HG02870 (cell line): Measurements from ENCODE around the gene TTYH2.

Experiments
- ATAC-seq: cut with Tn5 transposase; IDR thresholded peaks from one replicate; pipeline ENCODE4 v1.9.1; 2021; ENCODE audit warnings: mild to moderate bottlenecking, moderate library complexity; ENCODE audit not compliant: unreplicated experiment

TTYH2 gene

DNA sequence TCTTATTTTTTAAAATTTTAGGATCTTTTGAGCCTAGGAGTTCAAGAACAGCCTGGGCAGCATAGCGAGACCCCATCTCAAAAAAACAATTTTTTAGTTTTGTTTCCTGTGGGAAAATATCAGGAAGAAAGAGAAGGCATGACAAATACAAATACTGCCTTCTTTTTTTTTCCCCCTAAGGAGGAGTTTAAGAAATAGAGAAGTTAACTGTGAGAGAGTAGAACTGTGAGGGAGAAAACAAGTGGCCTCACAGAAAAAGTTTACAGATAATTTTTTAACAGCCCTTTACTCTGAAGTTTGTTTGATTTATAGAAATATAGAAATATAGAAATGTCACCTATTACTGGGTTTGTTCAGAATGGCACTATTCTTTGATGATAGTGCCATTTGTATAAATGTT, 21.1 kb downstream of the TTYH2 start:
- no peak for ATAC-seq

DNA sequence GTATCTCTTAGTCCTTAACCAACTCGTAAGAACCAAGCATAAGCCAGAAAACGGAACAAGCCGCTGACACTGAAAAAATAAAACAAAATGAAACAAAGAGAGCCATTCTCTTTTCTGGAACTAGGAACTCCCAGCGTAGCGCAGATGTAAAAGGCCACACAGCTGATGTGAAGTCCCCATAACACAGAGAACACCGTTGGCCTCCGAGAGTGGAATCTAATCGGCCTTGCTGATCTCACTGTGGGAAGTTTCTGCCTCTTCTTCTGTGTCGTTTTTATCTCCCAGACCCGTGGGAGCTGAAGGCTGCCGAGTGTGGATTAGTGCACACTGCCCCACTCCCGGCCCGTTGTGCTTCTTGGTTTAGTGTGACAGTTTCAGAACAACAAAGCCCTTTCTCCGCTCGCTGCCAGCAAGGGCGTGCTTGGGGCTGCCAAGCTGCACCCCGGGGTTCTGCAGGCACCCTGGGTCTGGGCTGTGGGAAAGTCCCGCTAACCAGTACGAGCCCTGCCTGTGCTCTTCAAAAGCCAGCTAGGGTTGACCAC, 21.7 kb downstream of the TTYH2 start:
- no peak for ATAC-seq

DNA sequence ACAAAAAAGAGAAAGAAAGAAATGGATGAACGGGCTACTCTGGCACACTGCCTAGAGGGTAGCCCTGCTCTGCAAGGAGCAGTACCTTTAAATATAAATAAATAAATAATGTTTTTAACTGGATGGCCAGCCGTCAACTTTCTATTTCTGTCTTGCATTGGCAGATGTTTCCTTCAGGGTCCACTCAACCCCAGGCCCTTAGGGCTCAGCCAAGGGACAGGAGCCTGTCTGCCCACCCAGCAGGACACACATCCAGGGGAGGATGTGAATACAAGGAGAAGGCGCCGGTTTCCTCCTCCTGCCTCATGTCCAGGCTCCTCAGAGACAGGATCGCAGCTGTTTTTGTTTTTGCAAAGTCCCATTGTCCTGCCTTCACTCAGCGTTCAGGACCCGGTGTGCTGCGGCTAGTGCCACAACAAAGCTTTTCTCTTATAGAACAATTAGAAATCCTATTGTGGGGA, 22.6 kb downstream of the TTYH2 start:
- no peak for ATAC-seq

DNA sequence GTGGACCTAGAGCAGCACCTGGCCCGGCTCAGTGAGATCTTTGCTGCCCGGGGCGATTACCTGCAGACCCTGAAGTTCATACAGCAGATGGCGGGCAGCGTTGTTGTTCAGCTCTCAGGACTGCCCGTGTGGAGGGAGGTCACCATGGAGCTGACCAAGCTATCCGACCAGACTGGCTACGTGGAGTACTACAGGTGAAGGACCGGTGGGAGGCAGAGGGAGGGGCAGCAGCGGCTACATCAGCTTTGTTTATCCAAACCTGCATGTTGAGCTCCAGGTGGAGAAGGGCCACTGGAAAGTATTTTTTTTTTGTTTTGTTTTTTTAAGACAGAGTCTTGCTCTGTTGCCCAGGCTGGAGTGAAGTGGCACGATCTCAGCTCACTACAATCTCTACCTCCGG, 23.9 kb downstream of the TTYH2 start:
- ATAC-seq, result no peak

DNA sequence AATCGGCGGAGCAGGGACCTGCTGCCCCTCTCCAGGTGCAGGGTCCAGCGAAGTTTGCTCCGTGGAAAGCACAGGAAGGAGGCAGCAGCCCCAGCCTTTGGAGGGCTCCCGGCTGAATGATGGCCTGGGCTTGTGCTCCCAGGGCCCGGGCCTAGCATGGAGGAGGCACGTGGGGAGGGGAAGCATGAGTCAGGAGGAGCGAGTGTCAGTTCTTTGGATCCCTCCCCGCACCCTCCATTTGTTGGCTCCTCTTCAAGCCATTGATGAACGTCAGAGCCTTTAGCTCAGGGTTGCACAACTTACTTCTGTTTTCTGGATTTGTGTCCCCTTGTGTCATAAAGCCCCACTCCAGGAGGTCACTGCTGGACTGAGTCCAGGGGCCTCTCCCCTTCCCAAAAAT, 25.8 kb downstream of the TTYH2 start:
- ATAC-seq, result no peak

DNA sequence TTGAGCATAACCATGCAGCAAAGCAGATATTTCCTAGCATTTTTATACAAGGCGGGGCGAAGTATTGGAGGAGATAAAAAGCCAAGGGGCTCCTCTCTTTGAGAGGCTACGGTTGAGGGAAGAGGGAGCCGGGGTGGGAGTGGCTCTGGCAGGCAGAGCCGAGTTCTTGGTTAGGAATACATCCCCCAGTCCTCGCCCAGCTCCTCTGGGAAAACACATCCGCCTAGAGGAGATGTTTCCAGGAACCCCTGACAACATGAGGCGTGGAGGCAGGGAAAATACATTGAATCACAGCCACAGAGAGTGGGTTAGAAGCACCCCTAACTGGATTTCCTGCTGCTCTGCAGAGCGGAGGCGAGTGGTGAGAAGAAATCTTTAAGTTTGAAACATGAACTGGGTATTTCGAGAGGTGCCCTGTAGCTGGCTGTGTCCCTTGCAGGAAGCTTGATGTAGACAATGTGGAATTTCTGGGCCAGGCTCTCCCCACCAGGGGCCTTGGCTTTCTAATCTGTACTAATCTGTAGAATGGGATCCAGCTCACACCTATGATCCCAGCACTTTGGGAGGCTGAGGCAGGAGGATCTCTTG, 27.3 kb downstream of the TTYH2 start:
- no peak for ATAC-seq

DNA sequence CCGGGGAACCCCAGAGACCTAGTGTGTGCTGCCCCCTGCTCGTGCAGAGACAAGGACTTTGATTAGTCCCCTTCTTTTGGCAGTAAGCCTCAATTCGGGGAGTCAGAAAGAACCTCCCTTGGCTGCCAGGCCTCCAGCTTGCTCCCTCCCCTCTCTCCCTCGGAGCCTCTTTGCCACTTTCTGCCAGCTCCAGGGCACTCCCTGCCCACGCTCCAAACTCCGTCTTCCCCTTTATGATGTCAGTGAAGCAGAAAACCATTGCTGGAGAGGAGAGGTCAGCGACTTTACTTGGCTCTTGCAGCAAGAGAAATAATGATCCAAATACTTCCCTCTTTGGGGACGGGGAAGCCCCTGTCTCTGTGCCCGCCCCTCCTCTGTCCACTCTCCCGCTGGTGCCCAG, 28.1 kb downstream of the TTYH2 start:
- no peak for ATAC-seq

DNA sequence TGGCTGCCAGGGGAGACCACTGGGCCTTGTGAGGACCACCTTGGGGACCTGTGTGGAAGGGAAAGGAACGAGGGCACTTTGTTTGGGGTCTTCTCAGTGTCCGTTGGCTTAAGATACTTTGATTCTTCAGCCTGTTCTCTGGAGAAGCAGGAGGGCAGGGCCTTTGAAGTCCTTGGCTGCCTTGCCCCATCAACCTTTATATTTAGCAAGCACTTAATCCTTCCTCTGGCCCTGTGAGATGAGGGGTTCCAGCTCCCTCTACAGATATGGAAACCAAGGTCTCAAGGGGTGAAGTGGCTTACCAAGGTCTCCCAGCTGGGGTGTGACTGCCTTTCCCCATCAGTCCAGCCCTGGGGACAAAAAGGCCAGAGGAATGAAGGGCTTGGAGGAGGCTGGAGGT, 28.5 kb downstream of the TTYH2 start:
- ATAC-seq, result no peak

DNA sequence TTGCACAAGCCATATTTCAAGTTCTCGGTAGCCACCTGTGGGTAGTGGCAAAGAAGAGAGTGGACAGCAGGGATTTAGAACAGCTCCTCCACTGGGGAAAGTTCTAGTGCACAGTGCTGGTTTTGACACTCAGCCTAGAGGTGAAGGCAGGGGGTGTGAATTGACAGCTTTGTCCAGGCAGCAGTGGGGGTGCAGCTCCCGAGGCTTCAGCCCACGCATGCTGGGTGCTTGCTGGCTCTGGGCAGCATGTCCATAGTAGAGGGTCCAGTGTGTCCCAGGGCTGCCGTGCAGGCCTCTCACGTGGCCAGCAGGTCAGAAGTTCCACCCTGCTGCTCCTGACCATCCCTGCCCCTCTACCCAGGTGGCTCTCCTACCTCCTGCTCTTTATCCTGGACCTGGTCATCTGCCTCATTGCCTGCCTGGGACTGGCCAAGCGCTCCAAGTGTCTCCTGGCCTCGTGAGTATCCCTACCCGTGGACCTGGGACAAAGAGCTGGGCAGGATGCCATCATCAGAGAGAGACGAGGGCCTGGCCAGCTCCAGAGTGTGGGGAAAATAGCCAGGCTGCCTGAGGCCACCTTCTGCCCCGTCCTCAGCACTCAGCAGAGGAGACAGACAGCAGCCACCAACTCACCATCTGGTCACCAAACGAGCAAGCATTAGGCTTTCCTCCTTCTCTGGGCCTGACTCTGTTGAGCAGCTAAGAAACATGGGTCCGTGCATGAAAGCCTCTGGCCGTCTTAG, 29.8 kb downstream of the TTYH2 start:
- ATAC-seq, result no peak

DNA sequence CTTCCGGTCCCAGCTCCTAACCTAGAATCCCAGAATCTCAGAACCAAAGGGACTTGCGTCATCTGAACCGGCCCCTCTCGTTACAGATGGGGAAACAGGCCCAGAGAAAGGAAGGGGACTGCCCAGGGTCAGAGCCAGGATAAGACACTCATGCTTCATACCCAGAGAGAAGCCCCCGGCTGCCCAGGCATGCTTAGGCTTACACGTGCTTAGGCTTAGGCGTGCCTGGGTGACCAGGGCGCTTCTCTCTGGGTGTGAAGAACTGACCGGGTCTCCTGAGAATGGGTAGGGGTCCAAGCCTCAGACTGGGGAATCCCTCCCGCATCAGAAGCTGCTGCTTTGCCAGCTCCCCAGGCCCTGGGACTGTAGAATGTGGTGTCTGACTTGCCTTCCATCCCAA, 30.8 kb downstream of the TTYH2 start:
- ATAC-seq, result no peak

DNA sequence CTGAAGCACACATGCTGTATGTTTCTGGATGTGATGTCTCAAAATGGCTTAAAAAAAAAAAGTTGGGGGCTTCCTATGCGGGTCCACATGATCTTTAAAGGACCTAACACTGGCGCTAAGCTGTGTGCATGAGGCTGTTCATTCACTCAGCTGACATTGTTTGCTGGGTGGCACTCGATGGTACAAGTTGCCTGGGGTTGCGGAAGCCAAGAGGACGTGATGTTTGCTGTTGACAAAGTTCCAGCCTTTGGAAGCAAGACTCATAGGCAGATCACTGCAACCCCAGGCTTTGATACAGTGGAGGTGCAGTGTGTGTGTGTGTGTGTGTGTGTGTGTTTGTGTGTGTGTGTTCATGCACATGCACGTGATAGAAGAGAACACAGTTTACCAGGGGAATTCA, 31.2 kb downstream of the TTYH2 start:
- no peak for ATAC-seq

DNA sequence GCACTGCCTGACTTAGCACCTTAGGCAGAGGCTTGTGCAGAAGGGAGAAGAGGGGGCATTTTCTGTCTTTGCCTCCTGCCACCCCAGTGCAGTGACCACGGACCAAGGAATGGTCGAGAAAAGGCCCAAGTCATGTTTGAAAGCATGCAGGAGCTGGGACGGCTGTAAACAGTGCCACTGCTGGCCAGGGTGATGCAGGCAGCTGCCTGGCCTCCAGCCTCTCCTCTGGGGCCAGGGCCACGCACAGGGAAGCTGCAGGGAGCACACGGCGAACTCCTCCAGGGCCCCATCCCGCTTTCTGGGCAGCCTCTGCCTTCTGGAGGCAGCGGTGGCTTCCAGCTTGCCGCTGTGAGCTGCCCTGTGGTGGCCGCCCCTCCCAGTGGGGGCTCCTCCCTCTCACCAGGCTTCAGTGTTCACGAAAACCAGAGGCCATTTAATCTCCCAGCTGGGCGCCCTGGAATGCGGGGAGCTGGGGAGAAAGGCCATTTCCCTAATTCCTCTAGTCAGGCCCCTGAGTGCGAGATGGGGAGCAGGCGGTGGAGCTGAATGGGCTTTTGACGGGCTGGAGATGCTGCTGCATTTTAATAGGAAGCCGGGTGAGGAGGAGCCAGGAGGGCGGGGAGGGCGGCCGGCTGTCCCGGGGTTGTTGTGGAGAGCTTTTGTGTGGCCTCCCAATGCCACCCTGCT, 31.9 kb downstream of the TTYH2 start:
- ATAC-seq, result no peak

DNA sequence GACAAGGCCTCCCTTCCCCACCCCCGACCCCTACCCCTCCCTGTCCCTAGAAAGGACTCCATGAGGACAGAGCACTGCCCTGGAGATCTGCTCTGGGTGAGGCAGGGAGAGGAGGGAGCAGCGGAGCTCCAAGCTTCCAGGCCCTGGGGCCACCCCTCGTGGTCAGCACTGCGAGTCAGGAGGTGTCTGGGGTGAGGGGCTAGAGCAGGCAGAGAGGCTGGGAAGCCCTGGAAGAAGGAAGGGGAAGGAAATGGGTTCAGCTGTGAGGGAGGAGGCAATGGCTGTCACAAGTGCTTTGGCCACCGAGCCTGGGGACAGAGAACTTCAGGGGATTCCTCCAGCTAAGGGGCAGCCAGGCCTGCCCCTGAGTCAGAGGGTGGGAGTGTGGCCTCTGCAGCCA, 32.5 kb downstream of the TTYH2 start:
- ATAC-seq, result no peak

DNA sequence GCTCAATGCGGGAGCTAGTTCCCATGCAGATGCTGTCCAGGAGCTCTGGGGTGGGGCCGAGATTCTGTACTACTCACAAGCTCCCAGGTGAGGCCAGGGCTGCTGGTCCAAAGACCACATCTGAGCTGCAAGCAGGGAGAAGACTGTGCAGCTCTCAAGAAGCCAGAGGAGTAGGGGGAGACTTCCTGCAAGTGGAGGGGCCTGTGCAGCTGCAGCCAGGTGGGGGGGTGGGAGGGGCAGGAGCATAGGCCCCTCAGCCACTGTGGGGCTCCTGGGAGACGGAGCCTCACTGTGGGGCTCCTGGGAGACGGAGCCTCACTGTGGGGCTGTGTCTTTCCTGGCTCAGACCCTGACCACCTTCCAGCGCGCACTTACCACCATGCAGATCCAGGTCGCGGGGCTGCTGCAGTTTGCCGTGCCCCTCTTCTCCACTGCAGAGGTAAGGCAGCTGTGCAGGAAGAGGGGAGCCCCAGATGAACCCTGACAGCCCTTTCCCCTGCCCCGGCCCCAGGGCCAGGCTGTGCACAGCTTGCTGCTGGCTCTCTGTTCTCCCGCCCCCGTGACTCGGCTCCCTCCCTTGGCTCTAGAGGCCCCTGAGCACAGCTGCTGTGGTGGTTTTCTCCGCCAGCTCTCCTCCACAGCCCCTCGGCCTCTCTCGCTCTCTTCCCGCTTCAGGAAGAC, 36.4 kb downstream of the TTYH2 start:
- ATAC-seq, result no peak

DNA sequence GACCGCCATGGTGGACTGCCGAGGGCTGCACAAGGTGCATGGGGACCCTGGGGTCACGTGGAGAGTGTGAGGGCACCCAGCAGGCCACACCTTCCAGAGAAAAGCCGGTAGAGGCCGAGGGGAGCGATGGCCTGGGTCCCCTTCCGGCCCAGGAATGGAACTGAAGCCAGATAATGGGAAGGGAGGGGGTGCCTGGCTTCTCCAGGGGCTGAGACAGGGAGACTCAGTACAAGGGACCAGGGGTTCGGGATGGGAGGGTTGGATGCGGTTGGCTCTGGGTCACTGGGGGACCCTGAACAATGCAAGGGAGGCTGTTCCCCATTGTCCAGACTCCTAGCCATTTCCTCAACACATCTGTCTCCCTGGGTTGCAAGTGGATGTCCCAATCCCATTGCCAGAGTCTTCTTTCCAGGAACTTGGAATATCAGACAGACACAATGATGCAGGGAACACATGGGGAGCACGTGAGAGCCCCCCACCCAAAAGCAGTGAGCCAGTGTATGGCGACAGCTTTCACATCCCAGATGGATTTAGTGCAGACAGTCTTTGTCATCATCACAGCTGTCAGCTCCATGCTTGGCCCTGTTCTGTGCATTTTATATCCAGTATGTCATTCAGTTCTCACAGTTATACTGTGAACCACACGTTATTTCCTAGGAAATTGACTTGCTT, 37.1 kb downstream of the TTYH2 start:
- ATAC-seq, result no peak

DNA sequence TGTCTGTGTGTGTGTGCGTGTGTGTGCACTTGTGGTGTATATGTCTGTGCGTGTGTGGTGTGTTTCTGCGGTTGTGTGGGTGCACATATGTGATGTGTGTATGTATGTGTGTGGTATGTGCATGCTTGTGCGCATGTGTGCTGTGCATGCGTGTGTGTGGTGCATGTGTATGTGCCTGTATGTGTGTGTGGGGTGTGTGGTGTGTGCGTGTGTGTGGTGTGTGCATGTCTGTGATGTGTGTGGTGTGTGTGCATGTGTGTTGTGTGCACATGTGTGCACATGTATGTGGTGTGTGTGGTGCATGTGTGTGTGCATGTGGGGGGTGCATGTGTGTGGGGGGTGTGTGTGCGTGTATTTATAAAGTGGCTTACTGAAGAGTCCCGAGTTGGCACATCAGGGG, 37.7 kb downstream of the TTYH2 start:
- ATAC-seq, result no peak

DNA sequence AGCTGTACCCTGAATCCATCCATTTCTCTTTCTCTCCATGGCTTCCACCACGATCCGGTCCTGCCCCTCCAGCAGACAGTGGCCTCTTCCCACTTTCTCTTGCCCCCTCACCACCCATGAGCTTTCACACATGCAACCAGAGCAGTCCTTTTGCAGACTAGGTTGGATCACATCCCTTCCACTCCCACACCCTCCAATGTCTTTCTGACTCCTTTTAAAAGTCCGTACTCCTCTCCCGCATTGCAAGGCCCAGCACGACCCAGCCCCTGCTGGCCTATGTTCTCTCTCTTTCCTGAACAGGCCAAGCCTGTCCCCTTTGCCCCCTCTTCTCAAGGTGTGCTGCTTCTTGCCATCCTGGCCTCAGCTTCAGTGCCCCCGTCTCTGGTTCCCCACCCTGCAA, 38.2 kb downstream of the TTYH2 start:
- no peak for ATAC-seq

DNA sequence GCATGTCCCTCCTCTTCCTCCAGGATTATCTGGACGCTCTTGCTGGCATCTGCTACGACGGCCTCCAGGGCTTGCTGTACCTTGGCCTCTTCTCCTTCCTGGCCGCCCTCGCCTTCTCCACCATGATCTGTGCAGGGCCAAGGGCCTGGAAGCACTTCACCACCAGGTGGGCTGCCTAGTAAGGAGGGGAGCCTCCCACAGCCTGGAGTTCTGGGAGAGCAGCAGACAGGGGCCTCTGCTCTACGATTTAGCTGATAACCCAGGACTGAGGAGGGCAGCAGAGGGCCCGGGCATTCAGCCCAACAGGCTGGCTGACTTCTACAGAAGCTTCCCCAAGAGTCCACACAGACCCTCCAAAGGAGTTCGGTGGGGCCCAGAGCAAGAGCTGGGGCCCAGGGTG, 38.8 kb downstream of the TTYH2 start:
- ATAC-seq, result no peak

DNA sequence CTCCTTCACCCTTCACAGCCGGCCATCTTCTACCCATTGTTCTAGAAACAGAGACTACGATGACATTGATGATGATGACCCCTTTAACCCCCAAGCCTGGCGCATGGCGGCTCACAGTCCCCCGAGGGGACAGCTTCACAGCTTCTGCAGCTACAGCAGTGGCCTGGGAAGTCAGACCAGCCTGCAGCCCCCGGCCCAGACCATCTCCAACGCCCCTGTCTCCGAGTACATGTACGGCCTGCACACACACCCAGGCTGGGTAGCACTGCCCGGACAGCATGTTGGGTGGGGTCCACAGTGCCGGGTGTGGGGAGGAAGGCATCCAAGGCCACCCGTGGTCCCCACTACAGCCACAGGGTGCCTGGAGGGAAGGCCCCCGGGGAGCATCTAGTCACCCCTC, 39.7 kb downstream of the TTYH2 start:
- ATAC-seq, result no peak

DNA sequence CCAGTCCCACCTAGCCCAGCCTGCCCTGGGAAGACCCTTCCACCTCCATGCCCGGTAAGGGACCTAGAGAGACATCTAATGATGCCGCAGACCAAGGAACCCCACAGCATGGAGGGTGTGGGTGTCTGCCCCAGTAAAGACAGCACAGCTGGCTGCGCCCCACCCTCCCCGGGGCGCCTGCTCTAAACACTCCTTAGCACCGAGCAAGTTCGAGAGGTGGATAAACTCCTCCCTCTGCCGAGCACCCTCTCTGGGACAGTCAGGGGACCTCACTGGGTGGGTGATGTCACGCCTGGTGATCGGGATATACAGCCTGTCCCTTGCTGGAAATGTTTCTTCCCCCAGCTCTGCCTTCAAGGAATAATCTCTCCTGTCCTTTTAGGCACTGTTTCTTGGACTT, 43.9 kb downstream of the TTYH2 start:
- no peak for ATAC-seq
